SK-N-SH treated with all-trans-retinoic acid at 6 μM for 48 hours (cell line): ENCODE data around the gene PRSS36.

Source experiments
- ATAC-seq: fragments of 200-7000 bp; cut with Tn5 transposase; 3 replicates; pipeline ENCODE4 v1.9.1; 2020; ENCODE audit warnings: mild to moderate bottlenecking, moderate library complexity
- ARNTL ChIP-seq: fragments of 450-650 bp; formaldehyde crosslinking; IDR thresholded peaks from 2 replicates; pipeline ENCODE4 v1.5.0; 2020; ENCODE audit warnings: low read depth, mild to moderate bottlenecking, moderate library complexity, borderline replicate concordance
- BACH2 ChIP-seq: fragments of 250-450 bp; sonication (Bioruptor Pico); IDR thresholded peaks from 2 replicates; pipeline ENCODE4 v1.9.0; 2021; ENCODE audit warnings: mild to moderate bottlenecking, borderline replicate concordance
- CREB5 ChIP-seq: fragments of 250-450 bp; sonication (Bioruptor Pico); IDR thresholded peaks from 2 replicates; pipeline ENCODE4 v1.5.1; 2020; ENCODE audit warnings: low read depth, mild to moderate bottlenecking, moderate library complexity
- CSDC2 ChIP-seq: fragments of 250-450 bp; sonication (Bioruptor Pico); IDR thresholded peaks from 2 replicates; pipeline ENCODE4 v1.5.0; 2020; ENCODE audit warnings: mild to moderate bottlenecking, moderate library complexity
- ESRRG ChIP-seq: fragments of 250-450 bp; sonication (Bioruptor Pico); IDR thresholded peaks from 2 replicates; pipeline ENCODE4 v1.6.1; 2021; ENCODE audit warnings: mild to moderate bottlenecking
- ISL1 ChIP-seq: fragments of 250-450 bp; sonication (Bioruptor Pico); IDR thresholded peaks from 2 replicates; pipeline ENCODE4 v2.1.2; 2022; ENCODE audit warnings: mild to moderate bottlenecking, moderate library complexity
- OSR1 ChIP-seq: fragments of 250-450 bp; sonication (Bioruptor Pico); IDR thresholded peaks from 2 replicates; pipeline ENCODE4 v1.8.0; 2022; ENCODE audit warnings: moderate library complexity, mild to moderate bottlenecking, inconsistent platforms
- POU6F1 ChIP-seq: fragments of 250-450 bp; sonication (Bioruptor Pico); IDR thresholded peaks from 2 replicates; pipeline ENCODE4 v1.8.0; 2021; ENCODE audit warnings: low read depth, mild to moderate bottlenecking, moderate library complexity, borderline replicate concordance
- SNAI2 ChIP-seq: fragments of 250-450 bp; sonication (Bioruptor Pico); IDR thresholded peaks from 2 replicates; pipeline ENCODE4 v1.5.0; 2020; ENCODE audit warnings: mild to moderate bottlenecking, moderate library complexity
- TCF4 ChIP-seq: fragments of 250-450 bp; sonication (Bioruptor Pico); IDR thresholded peaks from 2 replicates; pipeline ENCODE4 v1.8.0; 2021; ENCODE audit warnings: mild to moderate bottlenecking, moderate library complexity, borderline replicate concordance
- TOX ChIP-seq: fragments of 250-450 bp; sonication (Bioruptor Pico); IDR thresholded peaks from 2 replicates; pipeline ENCODE4 v1.8.0; 2021; ENCODE audit warnings: mild to moderate bottlenecking, moderate library complexity, borderline replicate concordance
- TSHZ2 ChIP-seq: fragments of 250-450 bp; sonication (Bioruptor Pico); IDR thresholded peaks from 2 replicates; pipeline ENCODE4 v1.5.0; 2020; ENCODE audit warnings: mild to moderate bottlenecking, moderate library complexity
- ZC3H10 ChIP-seq: fragments of 250-450 bp; sonication (Bioruptor Pico); IDR thresholded peaks from 2 replicates; pipeline ENCODE4 v1.5.1; 2021; ENCODE audit warnings: mild to moderate bottlenecking, moderate library complexity
- ZFP3 ChIP-seq: fragments of 250-450 bp; sonication (Bioruptor Pico); IDR thresholded peaks from 2 replicates; pipeline ENCODE4 v1.5.0; 2020; ENCODE audit warnings: mild to moderate bottlenecking, moderate library complexity
- ZFP30 ChIP-seq: fragments of 450-650 bp; formaldehyde crosslinking; IDR thresholded peaks from 2 replicates; pipeline ENCODE4 v1.5.0; 2022; ENCODE audit warnings: mild to moderate bottlenecking, moderate library complexity
- ZNF565 ChIP-seq: fragments of 450-650 bp; formaldehyde crosslinking; conservative IDR thresholded peaks from 2 replicates; pipeline ENCODE4 v1.5.0; 2020; ENCODE audit warnings: low read depth, mild to moderate bottlenecking, moderate library complexity
- ZNF70 ChIP-seq: fragments of 450-650 bp; formaldehyde crosslinking; IDR thresholded peaks from 2 replicates; pipeline ENCODE4 v1.5.0; 2020; ENCODE audit warnings: mild to moderate bottlenecking, moderate library complexity
- ZNF8 ChIP-seq: fragments of 450-650 bp; formaldehyde crosslinking; IDR thresholded peaks from 2 replicates; pipeline ENCODE4 v1.5.0; 2020; ENCODE audit warnings: mild to moderate bottlenecking, moderate library complexity
- TF ChIP-seq, protein P1 (sequence below): fragments of 250-450 bp; sonication (Bioruptor Pico); IDR thresholded peaks from 2 replicates; pipeline ENCODE4 v1.5.1; 2021; ENCODE audit warnings: mild to moderate bottlenecking, moderate library complexity
- TF ChIP-seq, protein P2 (sequence below): fragments of 250-450 bp; sonication (Bioruptor Pico); IDR thresholded peaks from 2 replicates; pipeline ENCODE4 v1.8.0; 2020; ENCODE audit warnings: mild to moderate bottlenecking, moderate library complexity, borderline replicate concordance

PRSS36 gene

GRCh38 chr16:31149894-31150890 lies at the start of gene PRSS36:
Gene PRSS36 (minus strand): TSS chr16:31150066. CDS start chr16:31150035, 31 bp downstream.
- no peak for ATAC-seq
- TF ChIP-seq ESRRG (no peak), BACH2 (CRISPR knock-in tag) (no peak)
- TF ChIP-seq, all 23 proteins: peak for 0

GRCh38 chr16:31199430-31200041 lies 49.7 kb upstream of the PRSS36 start:
- TF ChIP-seq SNAI2 (CRISPR knock-in tag) (no peak), ARNTL (no peak), POU6F1 (CRISPR knock-in tag) (no peak), CREB5 (CRISPR knock-in tag) (no peak), ISL1 (CRISPR knock-in tag) (no peak), ESRRG (no peak), TSHZ2 (no peak), ZFP30 (no peak), ZNF565 (CRISPR knock-in tag) (no peak), CSDC2 (CRISPR knock-in tag) (no peak), OSR1 (CRISPR knock-in tag) (no peak), BACH2 (CRISPR knock-in tag) (no peak), ZC3H10 (CRISPR knock-in tag) (no peak), ZNF8 (CRISPR knock-in tag) (no peak), ZFP3 (CRISPR knock-in tag) (no peak), ZNF70 (CRISPR knock-in tag) (no peak), TOX (no peak), TCF4 (CRISPR knock-in tag) (no peak)
- TF ChIP-seq, protein P1, sequence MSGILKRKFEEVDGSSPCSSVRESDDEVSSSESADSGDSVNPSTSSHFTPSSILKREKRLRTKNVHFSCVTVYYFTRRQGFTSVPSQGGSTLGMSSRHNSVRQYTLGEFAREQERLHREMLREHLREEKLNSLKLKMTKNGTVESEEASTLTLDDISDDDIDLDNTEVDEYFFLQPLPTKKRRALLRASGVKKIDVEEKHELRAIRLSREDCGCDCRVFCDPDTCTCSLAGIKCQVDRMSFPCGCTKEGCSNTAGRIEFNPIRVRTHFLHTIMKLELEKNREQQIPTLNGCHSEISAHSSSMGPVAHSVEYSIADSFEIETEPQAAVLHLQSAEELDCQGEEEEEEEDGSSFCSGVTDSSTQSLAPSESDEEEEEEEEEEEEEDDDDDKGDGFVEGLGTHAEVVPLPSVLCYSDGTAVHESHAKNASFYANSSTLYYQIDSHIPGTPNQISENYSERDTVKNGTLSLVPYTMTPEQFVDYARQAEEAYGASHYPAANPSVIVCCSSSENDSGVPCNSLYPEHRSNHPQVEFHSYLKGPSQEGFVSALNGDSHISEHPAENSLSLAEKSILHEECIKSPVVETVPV (CRISPR knock-in tag): no peak
- TF ChIP-seq, protein P2, sequence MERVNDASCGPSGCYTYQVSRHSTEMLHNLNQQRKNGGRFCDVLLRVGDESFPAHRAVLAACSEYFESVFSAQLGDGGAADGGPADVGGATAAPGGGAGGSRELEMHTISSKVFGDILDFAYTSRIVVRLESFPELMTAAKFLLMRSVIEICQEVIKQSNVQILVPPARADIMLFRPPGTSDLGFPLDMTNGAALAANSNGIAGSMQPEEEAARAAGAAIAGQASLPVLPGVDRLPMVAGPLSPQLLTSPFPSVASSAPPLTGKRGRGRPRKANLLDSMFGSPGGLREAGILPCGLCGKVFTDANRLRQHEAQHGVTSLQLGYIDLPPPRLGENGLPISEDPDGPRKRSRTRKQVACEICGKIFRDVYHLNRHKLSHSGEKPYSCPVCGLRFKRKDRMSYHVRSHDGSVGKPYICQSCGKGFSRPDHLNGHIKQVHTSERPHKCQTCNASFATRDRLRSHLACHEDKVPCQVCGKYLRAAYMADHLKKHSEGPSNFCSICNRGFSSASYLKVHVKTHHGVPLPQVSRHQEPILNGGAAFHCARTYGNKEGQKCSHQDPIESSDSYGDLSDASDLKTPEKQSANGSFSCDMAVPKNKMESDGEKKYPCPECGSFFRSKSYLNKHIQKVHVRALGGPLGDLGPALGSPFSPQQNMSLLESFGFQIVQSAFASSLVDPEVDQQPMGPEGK (CRISPR knock-in tag): no peak
- no peak for ATAC-seq
